H9 (cell line): Measurements from ENCODE around the gene TULP3. TPM values are rescaled to one million over a fixed set of nuclear protein-coding genes. Genes with fewer than 3 reads are reported as not detected.
"Not testable (repeated sequence)": the region's sequence is repeated elsewhere in the genome, so short reads cannot be mapped to it uniquely, and the experiment has no call there.

ENCODE experiments used
- DNase-seq: peaks from one replicate; pipeline ENCODE4 v3.0.0-alpha.2; 2017
- H2AFZ ChIP-seq: one replicate; pipeline ENCODE4 v1.6.1; 2013; ENCODE audit warnings: mild to moderate bottlenecking, low read length, control low read depth, moderate library complexity
- H2AK5ac ChIP-seq: 2 replicates; pipeline ENCODE4 v1.6.1; 2013; ENCODE audit warnings: low read length, control low read depth, mixed read lengths; ENCODE audit not compliant: insufficient read length
- H2BK120ac ChIP-seq: one replicate; pipeline ENCODE4 v1.6.1; 2013; ENCODE audit warnings: low read depth, mild to moderate bottlenecking, low read length, control low read depth, inconsistent platforms; ENCODE audit not compliant: poor library complexity, severe bottlenecking
- H2BK12ac ChIP-seq: 2 replicates; pipeline ENCODE4 v1.6.1; 2013; ENCODE audit warnings: low read length, control low read depth, mixed read lengths, low read depth; ENCODE audit not compliant: insufficient read length
- H2BK15ac ChIP-seq: 2 replicates; pipeline ENCODE4 v1.6.1; 2013; ENCODE audit warnings: low read depth, low read length, control low read depth
- H2BK20ac ChIP-seq: one replicate; pipeline ENCODE4 v1.6.1; 2013; ENCODE audit warnings: low read depth, mild to moderate bottlenecking, low read length, control low read depth, inconsistent platforms; ENCODE audit not compliant: poor library complexity, severe bottlenecking
- H2BK5ac ChIP-seq: 2 replicates; pipeline ENCODE4 v1.6.1; 2013; ENCODE audit warnings: low read length, control low read depth, mixed read lengths; ENCODE audit not compliant: insufficient read length
- H3K14ac ChIP-seq: 2 replicates; pipeline ENCODE4 v1.6.1; 2013; ENCODE audit warnings: low read length, control low read depth; ENCODE audit not compliant: insufficient read depth
- H3K18ac ChIP-seq: 2 replicates; pipeline ENCODE4 v1.6.1; 2013; ENCODE audit warnings: low read depth, mild to moderate bottlenecking, mixed read lengths, low read length, control low read depth; ENCODE audit not compliant: insufficient read length
- H3K23ac ChIP-seq: 2 replicates; pipeline ENCODE4 v1.6.1; 2013; ENCODE audit warnings: low read length, control low read depth, mixed read lengths, low read depth; ENCODE audit not compliant: insufficient read length
- H3K23me2 ChIP-seq: 2 replicates; pipeline ENCODE4 v1.6.1; 2013; ENCODE audit warnings: low read depth, mild to moderate bottlenecking, mixed read lengths, low read length, control low read depth; ENCODE audit not compliant: insufficient read length, poor library complexity, severe bottlenecking
- H3K27ac ChIP-seq: 2 replicates; pipeline ENCODE4 v1.5.1; 2013; ENCODE audit warnings: low read length, control low read depth, mixed read lengths, low read depth; ENCODE audit not compliant: insufficient read length
- H3K27me3 ChIP-seq: 2 replicates; pipeline ENCODE4 v1.6.1; 2013; ENCODE audit warnings: low read length, control low read depth, inconsistent platforms; ENCODE audit not compliant: insufficient read depth
- H3K4ac ChIP-seq: 2 replicates; pipeline ENCODE4 v1.6.1; 2013; ENCODE audit warnings: low read depth, mild to moderate bottlenecking, control low read depth, inconsistent platforms, low read length, moderate library complexity
- H3K4me1 ChIP-seq: 2 replicates; pipeline ENCODE4 v1.6.1; 2013; ENCODE audit warnings: low read length, control low read depth, inconsistent platforms; ENCODE audit not compliant: insufficient read depth
- H3K4me2 ChIP-seq: 2 replicates; pipeline ENCODE4 v1.6.1; 2013; ENCODE audit warnings: low read length, control low read depth, mixed read lengths; ENCODE audit not compliant: insufficient read length, insufficient read depth
- H3K56ac ChIP-seq: 2 replicates; pipeline ENCODE4 v1.6.1; 2013; ENCODE audit warnings: low read depth, mild to moderate bottlenecking, mixed read lengths, low read length, control low read depth; ENCODE audit not compliant: insufficient read length
- H3K79me1 ChIP-seq: 2 replicates; pipeline ENCODE4 v1.6.1; 2013; ENCODE audit warnings: low read depth, mild to moderate bottlenecking, moderate library complexity, low read length, control low read depth, inconsistent platforms; ENCODE audit not compliant: insufficient read depth, poor library complexity, severe bottlenecking
- H3K79me2 ChIP-seq: 2 replicates; pipeline ENCODE4 v1.6.1; 2013; ENCODE audit warnings: low read length, control low read depth, inconsistent platforms; ENCODE audit not compliant: insufficient read depth
- H3K9ac ChIP-seq: 2 replicates; pipeline ENCODE4 v1.6.1; 2013; ENCODE audit warnings: low read length, control low read depth, mixed read lengths; ENCODE audit not compliant: insufficient read length; ENCODE audit errors: extremely low read depth
- H3K9me3 ChIP-seq: one replicate; pipeline ENCODE4 v1.6.1; 2013; ENCODE audit warnings: low read depth, low read length, inconsistent platforms; ENCODE audit not compliant: control insufficient read depth
- H3T11ph ChIP-seq: one replicate; pipeline ENCODE4 v1.6.1; 2013; ENCODE audit warnings: mild to moderate bottlenecking, low read length, control low read depth, inconsistent platforms
- H4K20me1 ChIP-seq: one replicate; pipeline ENCODE4 v1.6.1; 2013; ENCODE audit not compliant: control insufficient read depth, insufficient read length, insufficient read depth
- H4K5ac ChIP-seq: 2 replicates; pipeline ENCODE4 v1.6.1; 2013; ENCODE audit warnings: low read depth, mild to moderate bottlenecking, mixed read lengths, low read length, control low read depth; ENCODE audit not compliant: insufficient read length
- H4K8ac ChIP-seq: replicated peaks from 2 replicates; pipeline ENCODE4 v1.6.1; 2013; ENCODE audit warnings: low read length, control low read depth, mixed read lengths, low read depth; ENCODE audit not compliant: insufficient read length
- H4K91ac ChIP-seq: 2 replicates; pipeline ENCODE4 v1.6.1; 2013; ENCODE audit warnings: low read depth, mild to moderate bottlenecking, moderate library complexity, mixed read lengths, low read length, control low read depth; ENCODE audit not compliant: insufficient read length
- H3K27ac Mint-ChIP-seq, 3 experiments: 2 replicates in 2 of 3; 3 replicates in 1 of 3; pipeline ENCODE4 v1.8.0; 2020 to 2021; ENCODE audit warnings: mixed read lengths in 3 of 3, mild to moderate bottlenecking in 1 of 3, moderate library complexity in 1 of 3
- H3K27me3 Mint-ChIP-seq: 2 replicates; pipeline ENCODE4 v1.8.0; 2021; ENCODE audit warnings: low read depth, mild to moderate bottlenecking, moderate library complexity, mixed read lengths
- H3K36me3 Mint-ChIP-seq, 3 experiments: 2 replicates in 2 of 3; 3 replicates in 1 of 3; pipeline ENCODE4 v1.8.0; 2020 to 2021; ENCODE audit warnings: low read depth in 3 of 3, mixed read lengths in 3 of 3; ENCODE audit not compliant: insufficient read depth in 1 of 3
- H3K4me1 Mint-ChIP-seq, 2 experiments: 2 replicates each; pipeline ENCODE4 v1.8.0; 2020; ENCODE audit warnings: mixed read lengths in 2 of 2
- H3K4me3 Mint-ChIP-seq, 2 experiments: 2 replicates in 1 of 2; 3 replicates in 1 of 2; pipeline ENCODE4 v1.8.0; 2020 to 2021; ENCODE audit warnings: mild to moderate bottlenecking in 2 of 2, mixed read lengths in 2 of 2, moderate library complexity in 1 of 2
- H3K9me3 Mint-ChIP-seq, 2 experiments: 2 replicates in 1 of 2; 3 replicates in 1 of 2; pipeline ENCODE4 v1.8.0; 2020; ENCODE audit warnings: mild to moderate bottlenecking in 2 of 2, mixed read lengths in 2 of 2, moderate library complexity in 1 of 2
- CTCF ChIP-seq: fragments of 200-600 bp; sonication (generic); conservative IDR thresholded peaks from 3 replicates; pipeline ENCODE4 v1.8.0; 2021; ENCODE audit warnings: antibody characterized with exemption, mild to moderate bottlenecking
- WGBS: extraction: QIAGEN DNeasy Blood & Tissue Kit; methylation state at CpG from one replicate; pipeline ENCODE4 v1.1.7; 2013; ENCODE audit warnings: missing lambda C conversion rate, low lambda C conversion rate, mixed read lengths; ENCODE audit not compliant: insufficient read length; ENCODE audit errors: extremely low coverage; 5-methylcytosine and 5-hydroxymethylcytosine counted together
- total RNA-seq: library from RNA; stranded (reverse); gene quantifications from 2 replicates; pipeline ENCODE4 v1.2.1, GENCODE V29; 2021

The TULP3 gene
- total RNA-seq, 1 experiment from 2014 or later = 22.3 TPM

DNA sequence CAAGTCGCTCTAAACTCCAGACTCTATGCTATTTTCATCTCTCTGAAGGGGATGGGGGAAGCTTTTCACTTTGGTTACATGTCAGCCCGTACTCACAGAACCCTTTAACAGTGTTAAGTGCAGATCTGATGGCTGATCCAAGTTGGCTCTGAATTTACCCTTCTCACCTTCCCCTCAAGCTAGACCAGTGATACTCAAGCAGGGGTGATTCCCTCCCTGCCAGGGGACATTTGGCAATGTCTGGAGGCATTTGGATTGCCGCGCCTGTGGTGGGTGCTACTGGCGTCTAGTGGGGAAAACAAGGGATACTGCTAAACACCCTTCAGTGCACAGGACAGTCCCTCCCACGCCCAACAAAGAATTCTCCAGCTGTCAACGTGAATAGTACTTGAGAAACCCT is 27.8 kb upstream of the TULP3 start:
- Mint-ChIP-seq H3K36me3 (peaks cover 62 to 85% (median 85%) of the 10 kb centered on the region in 3 experiments), H3K4me3 (no peak overlapping the region), H3K4me1 (peaks cover 6 to 11% of the 10 kb centered on the region in 2 experiments), H3K27me3 (no peaks in the 10 kb centered on the region), H3K27ac (no peak overlapping the region), H3K9me3 (no peaks in the 10 kb centered on the region)
- Histone ChIP-seq H3K9ac (no peak overlapping the region), H2AK5ac (no peak overlapping the region), H3K23ac (no peak overlapping the region), H3K4me2 (no peak overlapping the region), H2BK5ac (no peak overlapping the region), H4K5ac (no peak overlapping the region), H4K91ac (no peak overlapping the region), H3K27ac (no peak overlapping the region), H3K18ac (no peak overlapping the region), H3K79me2 (no peaks in the 10 kb centered on the region), H3K79me1 (no peaks in the 10 kb centered on the region), H3K14ac (no peak overlapping the region), H4K8ac (no peak overlapping the region), H3T11ph (no peak overlapping the region), H3K4me1 (no peaks in the 10 kb centered on the region), H3K56ac (no peak overlapping the region), H3K9me3 (no peaks in the 10 kb centered on the region), H2BK15ac (no peak overlapping the region), H2BK20ac (no peak overlapping the region), H3K27me3 (no peaks in the 10 kb centered on the region), H2BK12ac (no peak overlapping the region), H3K23me2 (no peaks in the 10 kb centered on the region), H2AFZ (no peak overlapping the region), H3K4ac (no peak overlapping the region), H2BK120ac (no peak overlapping the region), H4K20me1 (no peaks in the 10 kb centered on the region)
- no CpG with 5 or more reads among the region's 7 CpGs for WGBS
- no peak for DNase-seq
- no peak for TF ChIP-seq CTCF

- H4K20me1 ChIP-seq, H3K4me1 ChIP-seq, H3K79me2 ChIP-seq, H2BK120ac ChIP-seq, H3K18ac ChIP-seq, H2AK5ac ChIP-seq, H2BK5ac ChIP-seq, H3K9me3 Mint-ChIP-seq, H3K27me3 Mint-ChIP-seq, H3K56ac ChIP-seq, H4K91ac ChIP-seq, H3K27me3 ChIP-seq, H3K27ac ChIP-seq, H2AFZ ChIP-seq, H3K27ac Mint-ChIP-seq, H3K9ac ChIP-seq, H3K4me3 Mint-ChIP-seq, H2BK15ac ChIP-seq, H2BK20ac ChIP-seq, H4K5ac ChIP-seq, H2BK12ac ChIP-seq, H3K4me1 Mint-ChIP-seq, H3K14ac ChIP-seq, H4K8ac ChIP-seq, DNase-seq, H3K4ac ChIP-seq, H3K23ac ChIP-seq, H3K79me1 ChIP-seq, H3T11ph ChIP-seq, H3K23me2 ChIP-seq, H3K9me3 ChIP-seq, H3K4me2 ChIP-seq: not testable (repeated sequence)
- WGBS = no CpG with 5 or more reads among the region's 7 CpGs
- H3K36me3 Mint-ChIP-seq = peaks cover 64 to 88% (median 88%) of the 10 kb centered on the region in 3 experiments
Observed at GRCh38 chr12:2863402-2863801, 27.3 kb upstream of the TULP3 start.
